Astrocyte of the spinal cord (primary cell): Measurements from ENCODE around the gene CACNA1D.

Experiments used
- DNase-seq: peaks from one replicate; pipeline ENCODE4 v3.0.0; 2011; ENCODE audit warnings: low read depth, low spot score
- H3K4me3 ChIP-seq: 2 replicates; pipeline ENCODE4 v1.5.1; 2011; ENCODE audit warnings: low read depth, mild to moderate bottlenecking, low read length, moderate library complexity
- in situ Hi-C: cut with HindIII; loops from 2 replicates; pipeline ENCODE4 v1.10.0; 2017; ENCODE audit warnings: low sequenced_read_pairs
- TF ChIP-seq, protein P1 (sequence below): IDR thresholded peaks from 2 replicates; pipeline ENCODE4 v1.5.1; 2012; ENCODE audit warnings: low read depth, mild to moderate bottlenecking, low read length, inconsistent platforms

The CACNA1D gene

DNA sequence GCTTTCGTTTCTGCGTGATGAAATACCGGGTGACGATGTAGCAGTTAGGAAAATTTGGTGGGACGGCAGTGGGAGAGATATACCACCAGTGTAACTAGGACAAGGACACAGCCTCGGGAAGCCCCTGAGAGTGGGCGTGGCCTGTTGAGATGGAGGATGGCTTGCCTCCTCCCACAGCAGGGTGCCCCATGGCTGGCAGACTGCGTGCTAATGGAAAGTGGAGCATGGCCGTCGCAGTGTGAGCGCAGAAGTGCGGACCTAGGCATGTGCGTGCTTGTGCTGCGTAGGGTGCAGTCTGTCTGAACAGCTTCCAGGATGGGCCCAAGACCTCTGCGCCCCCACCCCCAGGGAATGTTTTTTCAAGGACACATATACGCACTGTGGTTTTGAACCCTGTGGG, 295.0 kb downstream of the CACNA1D start:
- in situ Hi-C loops, result no loop called here
- TF ChIP-seq, protein P1, sequence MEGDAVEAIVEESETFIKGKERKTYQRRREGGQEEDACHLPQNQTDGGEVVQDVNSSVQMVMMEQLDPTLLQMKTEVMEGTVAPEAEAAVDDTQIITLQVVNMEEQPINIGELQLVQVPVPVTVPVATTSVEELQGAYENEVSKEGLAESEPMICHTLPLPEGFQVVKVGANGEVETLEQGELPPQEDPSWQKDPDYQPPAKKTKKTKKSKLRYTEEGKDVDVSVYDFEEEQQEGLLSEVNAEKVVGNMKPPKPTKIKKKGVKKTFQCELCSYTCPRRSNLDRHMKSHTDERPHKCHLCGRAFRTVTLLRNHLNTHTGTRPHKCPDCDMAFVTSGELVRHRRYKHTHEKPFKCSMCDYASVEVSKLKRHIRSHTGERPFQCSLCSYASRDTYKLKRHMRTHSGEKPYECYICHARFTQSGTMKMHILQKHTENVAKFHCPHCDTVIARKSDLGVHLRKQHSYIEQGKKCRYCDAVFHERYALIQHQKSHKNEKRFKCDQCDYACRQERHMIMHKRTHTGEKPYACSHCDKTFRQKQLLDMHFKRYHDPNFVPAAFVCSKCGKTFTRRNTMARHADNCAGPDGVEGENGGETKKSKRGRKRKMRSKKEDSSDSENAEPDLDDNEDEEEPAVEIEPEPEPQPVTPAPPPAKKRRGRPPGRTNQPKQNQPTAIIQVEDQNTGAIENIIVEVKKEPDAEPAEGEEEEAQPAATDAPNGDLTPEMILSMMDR, result no peak
- DNase-seq, result no peak

DNA sequence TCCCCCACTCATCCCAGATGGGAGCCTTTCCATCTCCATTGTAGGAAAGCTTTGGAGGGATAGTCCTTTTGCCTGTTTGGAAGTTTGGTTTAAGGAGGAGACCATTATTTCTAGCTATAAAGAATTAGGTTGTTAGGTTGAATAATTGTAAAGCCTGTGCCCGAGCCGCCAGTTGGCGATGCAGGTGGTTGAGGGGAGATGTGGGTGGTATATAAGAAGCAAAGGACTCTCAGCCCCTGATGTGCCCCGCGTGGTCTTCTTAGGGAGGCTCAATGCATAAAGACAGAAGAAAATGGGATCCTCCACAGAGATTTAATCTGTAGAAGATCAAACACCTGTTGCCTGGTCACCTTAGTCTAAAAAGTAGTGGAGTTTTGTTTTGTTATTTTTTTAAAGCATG, 296.1 kb downstream of the CACNA1D start:
- TF ChIP-seq, protein P1, result no peak
- no peak overlapping the region for H3K4me3 ChIP-seq
- no peak for DNase-seq
- in situ Hi-C loops, result no loop called here

More for the DNA sequence above, 295.0 kb downstream of the CACNA1D start:
- H3K4me3 ChIP-seq, result no peak overlapping the region

DNA sequence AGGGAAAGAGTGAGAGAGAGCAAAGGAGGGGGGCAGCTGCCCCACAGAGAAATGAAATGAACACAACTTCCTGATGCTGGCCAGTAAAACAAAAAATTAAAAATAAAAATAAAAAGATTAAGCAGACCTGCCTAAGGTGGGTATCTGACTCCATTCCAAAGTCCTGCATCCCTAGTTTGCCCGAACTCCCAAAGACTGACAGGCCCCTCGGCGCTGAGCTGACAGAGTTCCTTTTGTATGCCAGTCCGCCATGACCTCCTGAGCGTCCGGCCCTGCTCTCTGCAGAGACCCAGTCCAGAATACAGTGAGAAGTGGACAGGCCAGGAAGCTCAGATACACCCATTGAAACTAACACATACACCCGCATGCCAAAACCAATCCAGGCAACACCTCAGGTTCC, 296.9 kb downstream of the CACNA1D start:
- DNase-seq, result no peak
- TF ChIP-seq, protein P1, result no peak
- in situ Hi-C loops, result no loop called here
- no peak overlapping the region for H3K4me3 ChIP-seq

DNA sequence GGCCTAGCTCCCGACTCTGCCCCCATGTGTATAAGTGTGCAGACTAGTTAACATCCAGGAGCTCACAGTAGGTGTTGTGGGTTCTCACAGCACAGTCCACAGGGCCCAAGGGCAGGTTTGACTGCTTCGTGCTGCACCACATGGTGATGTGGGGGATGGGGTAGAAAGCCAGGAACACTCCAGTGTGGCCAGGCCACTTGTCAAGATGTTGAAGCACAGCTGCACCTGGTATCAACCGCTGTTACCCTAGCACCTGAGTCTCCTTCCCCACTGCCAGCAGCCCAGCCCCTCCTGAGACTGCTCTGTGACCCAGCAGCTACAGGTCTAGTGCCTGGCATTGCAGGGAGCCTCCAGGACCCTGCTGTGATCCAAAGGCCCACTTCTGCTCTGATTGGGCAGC, 298.5 kb downstream of the CACNA1D start:
- DNase-seq, result no peak
- H3K4me3 ChIP-seq, result no peak overlapping the region
- TF ChIP-seq, protein P1, result no peak
- in situ Hi-C loops, result no loop called here

DNA sequence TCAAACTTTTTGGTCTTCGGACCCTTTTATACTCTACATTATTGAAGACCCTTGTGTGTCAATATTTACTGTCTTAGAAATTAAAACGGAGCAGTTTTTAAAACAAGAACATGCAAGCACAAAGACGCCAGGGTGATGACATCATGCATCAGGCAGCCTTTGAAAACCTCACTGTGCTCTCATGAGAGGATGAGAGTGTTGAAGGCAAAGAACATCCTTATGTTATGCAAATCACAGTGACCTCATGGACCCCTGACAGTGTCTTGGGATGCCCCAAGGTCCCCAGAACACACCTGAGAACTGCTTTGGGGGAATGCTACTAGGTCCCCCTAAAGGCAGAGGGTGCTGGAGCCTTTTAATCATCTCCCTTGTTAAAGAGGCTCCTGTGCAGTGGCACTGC, 300.2 kb downstream of the CACNA1D start:
- TF ChIP-seq, protein P1, result no peak
- peak; percentile 9 for DNase-seq
- no peak overlapping the region for H3K4me3 ChIP-seq
- in situ Hi-C loops, result no loop called here

DNA sequence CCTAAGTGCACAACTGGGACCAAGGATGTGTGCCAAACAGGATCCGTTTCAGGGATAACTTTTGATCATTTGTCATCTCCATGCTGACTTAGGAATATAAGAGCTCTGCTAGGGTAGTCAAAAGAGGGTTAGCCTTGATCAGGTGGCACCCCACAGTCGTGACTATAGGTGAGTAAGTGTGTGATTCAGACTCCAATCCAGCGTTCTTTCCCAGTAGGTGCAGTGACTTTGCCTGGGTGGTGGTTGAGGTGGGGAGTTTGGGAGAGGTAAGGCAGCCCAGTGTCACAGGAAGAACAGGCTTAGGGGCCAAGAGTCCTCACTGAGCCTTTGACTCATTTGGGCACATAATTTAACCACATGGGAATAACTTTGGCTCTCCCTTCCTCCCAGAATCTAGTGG, 300.8 kb downstream of the CACNA1D start:
- TF ChIP-seq, protein P1, result no peak
- DNase-seq, result no peak
- in situ Hi-C loops, result no loop called here
- H3K4me3 ChIP-seq, result no peak overlapping the region
